ENCODE measurements around the gene ZNF444.

- no peak for TF ChIP-seq CTCF (conservative IDR thresholded peaks at IDR 0.05; ENCODE audit: low read depth, low read length)
- TF ChIP-seq EZH2 (IDR thresholded peaks at IDR 0.05; ENCODE audit: low read length, unreplicated experiment): no peak
- no peak for TF ChIP-seq EZH2phosphoT487 (IDR thresholded peaks at IDR 0.05; ENCODE audit: borderline replicate concordance, low read length)
Observed at GRCh38 chr19:56120371-56121179, 20.5 kb upstream of the ZNF444 start.
